A673 (cell line): Measurements from ENCODE around the gene CEMIP.

ENCODE experiments used
- CTCF ChIP-seq: fragments of 300-800, 200-600 bp; sonication (generic); conservative IDR thresholded peaks from 2 replicates; pipeline ENCODE4 v1.5.1; 2017; ENCODE audit warnings: low read depth, mild to moderate bottlenecking, antibody characterized with exemption, low read length, moderate library complexity, mixed read lengths
- EZH2 ChIP-seq: fragments of 200-600 bp; sonication (generic); IDR thresholded peaks from 2 replicates; pipeline ENCODE4 v1.6.1; 2017; ENCODE audit warnings: borderline replicate concordance, low read depth, mild to moderate bottlenecking, mixed read lengths, antibody characterized with exemption, low read length; ENCODE audit not compliant: poor library complexity, severe bottlenecking

- TF ChIP-seq CTCF (no peak), EZH2 (no peak)
These were observed 212.8 kb downstream of the CEMIP start for GRCh38 chr15:80992006-80992405.
